NCI-H187 (cell line): ENCODE data around the gene PAQR8.
A peak's percentile ranks its signal among the peaks of the same experiment; 100 is the strongest.

Experiments
- DNase-seq, 2 experiments: peaks; one replicate each; lab custom pipeline; 2025; lab: John Stamatoyannopoulos, UW

The PAQR8 gene

GRCh38 chr6:52361945-52362442 is at the start of gene PAQR8:
PAQR8 (plus strand) TSS chr6:52362151; CDS start chr6:52403214, 41,063 bp downstream.
- peak in 1 of 2 experiments; percentile 31 for DNase-seq

DNA sequence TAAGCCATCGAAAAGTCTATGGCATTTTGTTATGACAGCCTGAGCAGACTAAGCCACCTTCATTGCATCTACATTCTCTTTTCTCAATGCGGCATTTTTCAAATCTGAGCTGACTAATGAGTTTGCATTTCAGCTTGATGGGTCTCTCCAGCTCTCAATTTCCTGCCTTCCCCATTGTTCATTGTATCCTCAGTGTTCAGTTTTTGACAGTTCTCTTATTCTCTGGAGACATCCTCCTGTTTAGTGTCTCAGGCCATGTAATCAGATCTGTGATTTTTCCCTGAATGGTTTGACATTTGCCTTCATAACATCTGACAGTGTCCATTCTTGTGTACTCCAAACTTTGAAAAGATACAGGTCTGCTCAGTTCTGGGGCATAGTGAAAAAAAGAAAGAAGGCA is 49.5 kb upstream of the PAQR8 start:
- no peak for DNase-seq

DNA sequence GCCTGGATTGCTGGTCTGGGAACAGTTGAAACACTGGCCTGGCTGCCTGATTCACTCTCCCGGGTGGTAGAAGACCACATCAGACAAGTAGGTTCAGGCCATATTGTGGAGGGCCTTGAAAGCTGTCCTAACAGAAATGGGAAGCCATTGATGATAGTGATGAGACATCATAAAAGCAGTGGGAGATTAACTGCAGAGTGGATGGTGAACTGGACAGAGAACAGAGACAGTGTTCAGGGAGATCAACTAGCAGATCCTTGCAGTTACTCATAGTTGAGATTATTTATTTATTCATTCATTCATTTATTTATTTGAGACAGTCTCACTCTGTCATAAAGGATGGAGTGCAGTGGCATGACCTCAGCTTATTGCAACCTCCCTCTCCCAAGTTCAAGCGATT is 47.2 kb upstream of the PAQR8 start:
- DNase-seq, result no peak

DNA sequence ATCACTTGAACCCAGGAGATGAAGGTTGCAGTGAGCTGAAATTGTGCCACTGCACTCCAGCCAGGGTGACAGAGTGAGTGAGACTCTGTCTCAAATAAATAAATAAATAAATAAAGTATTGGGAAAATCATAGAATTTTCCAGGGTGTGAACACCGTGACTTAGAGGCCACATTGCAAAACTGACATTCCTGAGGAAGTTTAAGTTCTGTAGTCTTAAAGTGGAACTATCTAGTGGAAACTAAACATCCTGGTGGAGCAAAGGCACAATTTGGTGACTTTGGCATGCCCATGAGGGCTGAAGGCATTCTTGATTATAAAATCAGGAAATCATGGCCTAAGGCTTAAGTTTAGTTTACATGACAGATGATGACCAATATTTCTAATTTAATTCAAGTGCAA is 44.7 kb upstream of the PAQR8 start:
- DNase-seq, result no peak

DNA sequence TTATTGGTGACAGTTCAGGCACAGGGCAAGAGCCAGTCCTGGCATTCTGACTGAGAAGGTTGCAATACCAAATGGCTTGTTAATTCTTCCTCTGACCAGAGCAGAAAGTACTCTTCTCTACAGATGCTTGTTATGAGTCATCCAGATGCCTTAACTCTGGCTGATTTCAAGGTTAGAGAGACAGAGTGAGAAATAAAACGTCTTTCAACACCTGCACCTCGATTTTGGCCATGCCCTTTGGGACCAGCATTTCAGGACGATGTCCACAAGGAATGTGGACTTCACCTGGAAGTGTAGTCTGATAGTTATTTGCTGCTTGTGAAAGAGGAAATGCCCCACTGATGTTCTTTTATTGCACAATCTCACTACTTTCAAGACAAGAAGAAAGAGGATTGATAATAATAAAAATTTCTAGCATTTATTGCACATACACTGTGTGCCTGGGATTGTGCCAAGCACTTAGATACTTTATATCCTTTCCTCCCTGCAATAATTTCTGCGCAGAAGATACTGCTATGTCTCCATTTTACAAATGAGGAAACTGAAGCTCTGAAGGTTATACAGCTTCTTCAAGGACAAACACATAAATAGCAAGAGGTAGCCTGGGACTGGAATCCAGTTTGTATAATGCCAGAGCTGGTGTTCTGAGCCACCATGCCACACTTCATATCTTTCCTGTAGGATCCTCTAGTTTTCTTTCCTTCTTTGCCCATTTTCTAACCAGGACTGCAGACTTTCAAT is 43.9 kb upstream of the PAQR8 start:
- DNase-seq, result no peak

- DNase-seq, result no peak
Observed at GRCh38 chr6:52324189-52324588, 37.8 kb upstream of the PAQR8 start.

DNA sequence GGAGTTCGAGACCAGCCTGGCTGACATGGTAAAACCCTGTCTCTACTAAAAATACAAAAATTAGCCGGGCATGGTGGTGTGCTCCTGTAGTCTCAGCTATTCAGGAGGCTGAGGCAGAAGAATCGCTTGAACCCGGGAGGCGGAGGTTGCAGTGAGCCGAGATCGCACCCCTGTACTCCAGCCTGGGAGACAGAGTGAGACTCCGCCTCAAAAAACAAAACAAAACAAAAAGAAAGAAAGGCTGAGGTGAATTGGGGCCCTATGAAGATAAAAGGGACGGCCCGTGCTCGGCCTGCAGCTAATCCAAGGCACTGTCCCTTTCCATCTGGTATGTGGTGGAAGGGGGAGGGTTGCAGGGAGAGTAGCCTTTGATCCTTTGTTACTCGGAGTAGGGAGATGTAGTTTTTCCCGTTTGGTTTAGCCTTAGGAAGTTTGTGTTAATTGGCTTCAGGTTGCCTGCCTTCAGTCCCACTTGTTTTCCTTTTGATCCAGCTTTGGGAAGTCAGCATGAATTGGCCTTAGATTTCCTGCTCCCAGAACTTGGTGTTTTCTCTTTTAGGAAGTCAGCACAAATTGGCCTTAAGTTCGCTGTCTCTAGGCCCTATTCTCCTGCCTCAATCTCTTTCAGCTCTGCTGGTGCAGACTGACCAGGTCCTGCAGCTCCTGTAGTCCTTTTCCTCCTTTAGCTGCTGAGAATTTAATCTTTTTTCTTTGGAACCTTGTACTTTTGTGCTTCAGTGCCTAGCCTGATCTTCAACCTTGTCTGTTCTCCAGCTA is 36.1 kb upstream of the PAQR8 start:
- no peak for DNase-seq

DNA sequence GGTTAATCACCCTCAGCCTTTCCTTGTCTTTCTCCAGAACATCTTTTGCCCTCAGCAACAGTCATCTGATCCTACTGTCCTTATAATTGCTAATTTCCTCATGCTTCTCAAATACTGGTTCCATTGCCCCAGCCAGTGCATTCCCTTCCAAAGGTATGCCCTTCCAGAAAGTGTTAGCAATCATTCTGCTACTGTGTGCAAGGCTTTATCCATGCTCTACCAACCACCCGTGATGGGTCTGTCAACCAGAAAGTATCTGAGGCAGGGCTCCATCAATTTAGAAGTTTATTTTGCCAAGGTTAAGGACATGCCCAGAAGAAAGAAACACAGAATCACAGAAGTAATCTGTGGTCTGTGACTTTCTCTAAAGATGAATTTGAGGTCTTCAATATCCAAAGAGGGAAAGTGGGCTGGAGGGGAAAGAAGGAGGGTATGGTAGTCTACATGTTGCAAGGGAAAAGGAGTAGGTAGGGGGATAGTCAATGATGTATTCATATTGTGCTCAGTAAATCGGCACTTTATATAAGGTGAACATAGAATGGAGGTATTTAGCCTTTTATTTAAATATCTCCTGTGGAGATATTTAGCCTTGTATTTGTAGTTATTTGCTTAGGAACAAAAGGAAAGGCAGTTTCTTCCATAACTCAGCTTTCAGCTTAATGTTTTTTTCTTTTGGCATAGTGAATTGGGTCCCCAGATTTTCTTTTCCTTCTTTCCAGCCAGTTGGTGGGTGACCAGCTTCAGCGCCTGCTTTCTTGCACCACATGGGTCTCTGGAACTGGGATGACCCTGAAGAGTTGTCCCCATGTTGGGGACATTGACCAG is 35.2 kb upstream of the PAQR8 start:
- DNase-seq, result no peak

- no peak for DNase-seq
Observed at GRCh38 chr6:52328303-52328662, 33.7 kb upstream of the PAQR8 start.

DNA sequence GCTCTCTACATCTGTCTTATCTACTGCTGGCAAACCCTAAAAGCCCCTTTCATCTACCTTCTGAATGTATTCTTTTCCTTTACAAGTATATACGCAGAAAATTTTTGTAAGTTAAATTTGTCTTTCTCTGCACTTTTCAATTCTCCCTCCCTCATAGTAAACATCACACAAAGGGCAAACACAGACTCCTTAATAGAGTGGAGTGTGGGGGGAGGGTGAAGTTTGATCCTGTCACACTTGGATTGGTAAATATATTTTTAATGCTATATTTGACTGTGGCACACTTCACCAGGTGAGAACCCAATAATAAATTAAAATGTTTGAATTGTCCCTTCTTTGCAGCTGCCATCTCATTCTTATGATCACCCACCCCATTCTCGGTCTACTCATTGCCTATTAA is 33.2 kb upstream of the PAQR8 start:
- no peak for DNase-seq

- DNase-seq, result no peak
Observed at GRCh38 chr6:52330470-52330869, 31.5 kb upstream of the PAQR8 start.

DNA sequence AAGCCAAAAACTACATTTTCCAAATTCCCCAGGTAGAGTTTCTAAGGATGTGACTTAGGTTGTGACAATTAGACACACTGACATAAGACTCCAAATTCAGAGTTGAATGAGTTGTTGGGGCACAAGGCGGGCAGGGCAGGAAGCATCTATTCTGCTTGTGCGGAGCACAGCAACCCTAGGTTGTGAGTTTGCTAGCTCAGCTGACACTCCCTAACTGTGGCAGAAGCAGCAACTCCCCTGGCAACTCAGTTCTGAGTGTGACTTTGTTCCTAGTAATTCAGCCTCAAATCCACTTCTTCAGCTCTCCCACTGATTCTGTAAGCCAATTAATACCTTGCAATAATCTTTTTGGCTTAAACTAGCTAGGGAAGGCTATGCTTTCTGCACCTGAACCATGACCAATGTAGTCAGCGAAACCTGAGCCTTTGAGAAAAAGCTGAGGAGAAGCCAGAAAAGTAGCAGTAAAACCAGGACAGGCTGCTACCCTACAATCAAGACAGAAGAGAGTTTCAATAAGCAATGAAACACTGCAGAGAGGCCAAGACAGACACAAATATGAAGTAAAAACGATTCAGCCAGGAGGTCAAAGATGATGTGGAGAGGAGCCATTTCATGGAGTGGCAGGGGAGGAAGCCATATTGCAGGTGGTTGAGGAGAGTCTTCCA is 30.0 kb upstream of the PAQR8 start:
- DNase-seq, result no peak

DNA sequence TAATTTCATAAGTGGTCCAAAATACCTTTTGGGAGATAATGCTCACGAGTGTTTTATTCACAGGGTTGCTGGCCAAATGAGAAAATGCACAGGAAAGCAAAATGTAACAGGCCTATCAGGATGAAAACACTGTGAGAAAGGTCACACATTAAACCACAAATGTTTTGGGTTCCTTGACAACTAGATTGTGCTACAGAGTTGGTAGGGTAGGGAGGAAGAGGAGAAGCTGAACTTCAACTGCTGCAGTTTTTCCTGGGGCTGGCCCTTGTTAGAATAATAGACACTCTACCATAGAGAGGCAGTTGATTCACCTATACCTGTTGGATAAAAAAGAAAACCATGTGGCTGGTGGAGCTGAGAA is 28.1 kb upstream of the PAQR8 start:
- no peak for DNase-seq

- DNase-seq, result no peak
Observed at GRCh38 chr6:52335576-52335975, 26.4 kb upstream of the PAQR8 start.

- no peak for DNase-seq
Observed at GRCh38 chr6:52336919-52337561, 24.9 kb upstream of the PAQR8 start.

GRCh38 chr6:52337633-52338290 is 24.2 kb upstream of the PAQR8 start:
- no peak for DNase-seq

- no peak for DNase-seq
Observed at GRCh38 chr6:52340603-52340880, 21.4 kb upstream of the PAQR8 start.

- no peak for DNase-seq
Observed at GRCh38 chr6:52341561-52342260, 20.2 kb upstream of the PAQR8 start.

DNA sequence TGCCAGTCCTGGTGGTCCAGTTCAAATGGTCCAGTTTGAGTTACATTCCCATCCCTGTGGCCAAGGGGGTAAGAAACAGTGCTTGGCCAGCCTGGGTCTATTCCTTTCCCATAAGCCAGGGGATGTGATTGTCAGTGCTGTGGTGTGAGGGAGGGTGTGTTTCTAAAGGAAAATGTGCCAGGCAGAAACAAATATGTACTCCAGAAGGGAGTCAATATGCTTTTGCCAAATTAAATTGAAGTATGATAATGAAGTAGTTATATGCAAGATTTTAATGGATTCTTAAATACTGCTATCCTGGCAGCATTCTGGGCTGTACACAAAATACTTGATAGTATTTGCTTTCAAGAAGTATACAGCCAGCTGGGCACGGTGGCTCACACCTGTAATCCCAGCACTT is 16.6 kb upstream of the PAQR8 start:
- DNase-seq, result no peak

DNA sequence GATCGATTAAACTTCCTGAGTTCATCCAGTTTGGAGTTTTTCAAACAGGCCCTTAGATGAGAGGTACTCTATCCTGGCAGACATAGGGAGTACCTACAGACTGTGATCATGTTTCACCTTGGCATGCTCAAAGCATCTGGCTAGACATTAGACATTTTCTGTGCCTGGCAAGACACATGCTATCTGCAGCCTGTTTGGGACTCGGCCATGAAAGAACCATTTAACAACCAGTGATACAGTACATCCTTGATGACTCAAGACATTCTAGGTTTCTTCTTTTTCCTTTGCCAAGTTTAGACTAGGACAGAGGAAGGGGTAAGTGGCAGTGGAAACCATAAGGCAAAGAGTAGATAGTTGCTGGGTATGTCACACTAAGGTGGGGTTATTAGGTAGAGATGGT is 15.4 kb upstream of the PAQR8 start:
- no peak for DNase-seq

DNA sequence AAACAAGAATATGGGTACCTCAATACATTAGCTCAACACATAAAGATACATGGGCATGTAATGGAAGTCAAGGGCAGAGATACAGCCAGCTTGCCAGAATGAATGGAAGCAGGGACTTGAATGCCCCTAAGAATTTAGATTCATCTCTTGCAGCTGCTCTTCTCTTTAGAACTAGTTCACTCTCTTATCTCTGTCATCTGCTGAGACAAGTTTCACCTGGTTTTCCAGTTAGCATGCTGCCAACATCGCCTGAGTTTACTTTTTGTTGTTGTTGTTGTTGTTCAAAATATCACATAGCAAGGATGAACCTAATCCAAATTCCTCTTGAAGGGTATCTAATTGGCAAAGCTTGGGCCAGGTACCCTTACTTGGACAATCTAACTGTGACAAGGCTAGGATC is 14.1 kb upstream of the PAQR8 start:
- no peak for DNase-seq
